Adrenal gland (tissue), 5 donors: Measurements from ENCODE around the gene CYP26B1.
"Not testable (repeated sequence)": the region's sequence is repeated elsewhere in the genome, so short reads cannot be mapped to it uniquely, and the experiment has no call there.

ENCODE experiments used
- POLR2A ChIP-seq, 2 donors: fragments of 450-650 bp; IDR thresholded peaks; one replicate each; pipeline ENCODE4 v1.6.1; 2017; ENCODE audit warnings: antibody characterized with exemption in 2 of 2, mild to moderate bottlenecking in 2 of 2, moderate library complexity in 1 of 2
- TF ChIP-seq, protein P1 (sequence below), 6 experiments: fragments of 450-650 bp in 4 of 6; fragments of 200-600 bp in 2 of 6; sonication (generic) in 1 of 6; IDR thresholded peaks; 1 replicate in 5 of 6; 2 replicates in 1 of 6; pipeline versions ENCODE4 v1.5.1 to v1.8.0; 2016 to 2021; ENCODE audit warnings: antibody characterized with exemption in 6 of 6, mild to moderate bottlenecking in 2 of 6, moderate library complexity in 1 of 6
- donor health status: DM: no; HTN: no; CAD: no.

- TF ChIP-seq, protein P1, sequence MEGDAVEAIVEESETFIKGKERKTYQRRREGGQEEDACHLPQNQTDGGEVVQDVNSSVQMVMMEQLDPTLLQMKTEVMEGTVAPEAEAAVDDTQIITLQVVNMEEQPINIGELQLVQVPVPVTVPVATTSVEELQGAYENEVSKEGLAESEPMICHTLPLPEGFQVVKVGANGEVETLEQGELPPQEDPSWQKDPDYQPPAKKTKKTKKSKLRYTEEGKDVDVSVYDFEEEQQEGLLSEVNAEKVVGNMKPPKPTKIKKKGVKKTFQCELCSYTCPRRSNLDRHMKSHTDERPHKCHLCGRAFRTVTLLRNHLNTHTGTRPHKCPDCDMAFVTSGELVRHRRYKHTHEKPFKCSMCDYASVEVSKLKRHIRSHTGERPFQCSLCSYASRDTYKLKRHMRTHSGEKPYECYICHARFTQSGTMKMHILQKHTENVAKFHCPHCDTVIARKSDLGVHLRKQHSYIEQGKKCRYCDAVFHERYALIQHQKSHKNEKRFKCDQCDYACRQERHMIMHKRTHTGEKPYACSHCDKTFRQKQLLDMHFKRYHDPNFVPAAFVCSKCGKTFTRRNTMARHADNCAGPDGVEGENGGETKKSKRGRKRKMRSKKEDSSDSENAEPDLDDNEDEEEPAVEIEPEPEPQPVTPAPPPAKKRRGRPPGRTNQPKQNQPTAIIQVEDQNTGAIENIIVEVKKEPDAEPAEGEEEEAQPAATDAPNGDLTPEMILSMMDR (IDR thresholded peaks at IDR 0.05): not testable (repeated sequence)
- not testable (repeated sequence) for TF ChIP-seq POLR2A (IDR thresholded peaks at IDR 0.05)
These were observed 60.6 kb downstream of the CYP26B1 start for GRCh38 chr2:72086871-72087633.
